Measurements from ENCODE around the gene FNDC4. TPM values are rescaled to one million over a fixed set of nuclear protein-coding genes. Genes with fewer than 3 reads are reported as not detected.

Gene FNDC4
- total and polyA plus RNA-seq, 2 experiments from 2014 or later: 20.2 to 24.2 TPM

GRCh38 chr2:27492557-27492956, 2.4 kb downstream of the FNDC4 start:
- no peaks in the 10 kb centered on the region for H3K9me2 ChIP-seq (ENCODE audit: insufficient read depth)
- no peak overlapping the region for H3K27ac ChIP-seq
- H3K27me3 ChIP-seq (replicated peaks; ENCODE audit: insufficient read depth): no peaks in the 10 kb centered on the region
- H3K4me2 ChIP-seq (ENCODE audit: unreplicated experiment): no peak overlapping the region
- peaks cover 5% of the 10 kb centered on the region; the same call in 1 of the 2 replicates for H3F3A ChIP-seq (ENCODE audit: insufficient read depth)
- H4K20me1 ChIP-seq (ENCODE audit: insufficient read depth): no peaks in the 10 kb centered on the region
- 83 to 89% methylated on average over 4 of the region's 4 CpGs for WGBS, 2 experiments (ENCODE audit: low coverage in 1 of 2, low lambda C conversion rate in 2 of 2, missing lambda C conversion rate in 2 of 2)
- TF ChIP-seq EZH2phosphoT487 (IDR thresholded peaks at IDR 0.05; ENCODE audit: insufficient read depth, low read depth) (no peak), EZH2 (IDR thresholded peaks at IDR 0.05; ENCODE audit: insufficient read depth, poor library complexity, severe bottlenecking) (no peak)
- no peak overlapping the region for H3K4me3 ChIP-seq
- H3K79me2 ChIP-seq (ENCODE audit: insufficient read depth): peaks cover 12% of the 10 kb centered on the region
- in situ Hi-C loops (cut with MboI): no loop called here
- no peaks in the 10 kb centered on the region for H3K36me3 ChIP-seq (ENCODE audit: low read depth)
- no peak for DNase-seq
- H3K4me1 ChIP-seq (ENCODE audit: insufficient read depth): peaks cover 20% of the 10 kb centered on the region
- H3K9me3 ChIP-seq (ENCODE audit: low read depth): no peaks in the 10 kb centered on the region
- H2AFZ ChIP-seq: no peak overlapping the region
- H3K9ac ChIP-seq: no peak overlapping the region

GRCh38 chr2:27489498-27490397, 5.3 kb downstream of the FNDC4 start, which contains the start of gene IFT172:
IFT172 (minus strand) TSS chr2:27489743; CDS start chr2:27489653, 90 bp downstream.
- Histone ChIP-seq H3K4me3 (peak within 1 kb of the TSS; percentile 90), H3K36me3 (ENCODE audit: low read depth) (no peaks in the 10 kb centered on the region), H3K9me3 (ENCODE audit: low read depth) (no peaks in the 10 kb centered on the region), H3F3A (ENCODE audit: insufficient read depth) (peaks cover 5% of the 10 kb centered on the region; the same call in 1 of the 2 replicates), H3K27ac (peak within 1 kb of the TSS; percentile 46), H2AFZ (peak within 1 kb of the TSS; percentile 97), H3K9me2 (ENCODE audit: insufficient read depth) (no peaks in the 10 kb centered on the region), H3K4me1 (ENCODE audit: insufficient read depth) (peaks cover 7% of the 10 kb centered on the region; the same call in 1 of the 2 replicates), H3K4me2 (ENCODE audit: unreplicated experiment) (peak within 1 kb of the TSS; percentile 88), H3K27me3 (replicated peaks; ENCODE audit: insufficient read depth) (no peaks in the 10 kb centered on the region), H4K20me1 (ENCODE audit: insufficient read depth) (no peaks in the 10 kb centered on the region), H3K9ac (peak within 1 kb of the TSS; percentile 85), H3K79me2 (ENCODE audit: insufficient read depth) (peaks cover 18% of the 10 kb centered on the region)
- WGBS, 2 experiments (ENCODE audit: low coverage in 1 of 2, low lambda C conversion rate in 2 of 2, missing lambda C conversion rate in 2 of 2): 5% methylated on average over 43 of the region's 43 CpGs
- peak; percentile 100 for DNase-seq
- in situ Hi-C loops (cut with MboI): no loop called here
- no peak for TF ChIP-seq EZH2 (IDR thresholded peaks at IDR 0.05; ENCODE audit: insufficient read depth, poor library complexity, severe bottlenecking)
- no peak for TF ChIP-seq EZH2phosphoT487 (IDR thresholded peaks at IDR 0.05; ENCODE audit: insufficient read depth, low read depth)

DNA sequence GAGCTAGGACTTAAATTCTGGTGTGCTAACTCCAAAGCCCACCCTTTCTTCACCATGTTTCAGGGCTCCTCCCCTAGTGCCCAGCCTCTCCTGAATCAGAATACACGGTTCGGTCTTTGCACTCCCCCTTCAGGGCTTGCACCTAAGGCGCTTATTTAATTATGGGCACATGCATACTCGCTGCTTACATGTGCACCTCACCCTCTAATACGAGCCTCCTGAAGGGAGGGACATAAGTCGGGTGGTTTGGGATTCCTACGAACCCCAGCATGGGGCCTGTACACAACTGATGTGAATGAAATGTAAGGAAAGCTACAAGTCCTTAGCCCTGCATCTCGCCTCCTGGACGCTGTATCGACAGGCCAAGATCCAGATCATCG, 5.9 kb downstream of the FNDC4 start:
- in situ Hi-C loops (cut with MboI): no loop called here
- TF ChIP-seq EZH2 (IDR thresholded peaks at IDR 0.05; ENCODE audit: insufficient read depth, poor library complexity, severe bottlenecking): no peak
- no peak for TF ChIP-seq EZH2phosphoT487 (IDR thresholded peaks at IDR 0.05; ENCODE audit: insufficient read depth, low read depth)
- 2 to 3% methylated on average over 11 of the region's 11 CpGs for WGBS, 2 experiments (ENCODE audit: low coverage in 1 of 2, low lambda C conversion rate in 2 of 2, missing lambda C conversion rate in 2 of 2)
- Histone ChIP-seq H3K4me3 (peak overlapping the region; percentile 90), H3K27me3 (replicated peaks; ENCODE audit: insufficient read depth) (no peaks in the 10 kb centered on the region), H3K4me2 (ENCODE audit: unreplicated experiment) (peak overlapping the region; percentile 88), H3F3A (ENCODE audit: insufficient read depth) (peaks cover 5% of the 10 kb centered on the region; the same call in 1 of the 2 replicates), H2AFZ (peak overlapping the region; percentile 97), H3K4me1 (ENCODE audit: insufficient read depth) (peaks cover 7% of the 10 kb centered on the region; the same call in 1 of the 2 replicates), H3K36me3 (ENCODE audit: low read depth) (no peaks in the 10 kb centered on the region), H3K9me2 (ENCODE audit: insufficient read depth) (no peaks in the 10 kb centered on the region), H3K79me2 (ENCODE audit: insufficient read depth) (peaks cover 18% of the 10 kb centered on the region), H3K9me3 (ENCODE audit: low read depth) (no peaks in the 10 kb centered on the region), H4K20me1 (ENCODE audit: insufficient read depth) (no peaks in the 10 kb centered on the region), H3K9ac (peak overlapping the region; percentile 85), H3K27ac (peak overlapping the region; percentile 46)
- peak; percentile 64 for DNase-seq

DNA sequence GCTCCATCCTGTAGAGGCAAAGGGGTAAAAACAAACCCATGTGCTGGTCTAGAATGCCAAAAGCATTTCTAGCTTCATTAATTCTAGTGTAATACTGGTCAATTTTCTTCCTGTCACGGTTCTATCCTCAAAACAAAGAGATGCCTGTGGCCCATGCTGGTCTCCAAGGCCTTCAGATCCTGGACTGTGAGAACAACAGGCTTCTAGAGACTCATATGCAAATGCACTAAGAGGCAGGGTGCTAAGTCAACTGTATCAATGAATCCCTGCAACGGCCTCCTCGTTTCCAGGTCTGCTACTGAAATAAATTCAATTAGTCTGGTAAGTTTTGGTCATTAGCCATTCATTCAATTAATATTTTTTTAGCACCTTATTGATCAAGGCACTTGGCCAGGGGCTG, 9.5 kb downstream of the FNDC4 start:
- Histone ChIP-seq H2AFZ (no peak overlapping the region), H3K27ac (no peak overlapping the region), H3K9me2 (ENCODE audit: insufficient read depth) (no peaks in the 10 kb centered on the region), H4K20me1 (ENCODE audit: insufficient read depth) (no peaks in the 10 kb centered on the region), H3K79me2 (ENCODE audit: insufficient read depth) (peaks cover 18% of the 10 kb centered on the region), H3K9me3 (ENCODE audit: low read depth) (no peaks in the 10 kb centered on the region), H3K36me3 (ENCODE audit: low read depth) (no peaks in the 10 kb centered on the region), H3F3A (ENCODE audit: insufficient read depth) (peaks cover 5% of the 10 kb centered on the region; the same call in 1 of the 2 replicates), H3K4me3 (no peak overlapping the region), H3K9ac (no peak overlapping the region), H3K4me2 (ENCODE audit: unreplicated experiment) (no peak overlapping the region), H3K27me3 (replicated peaks; ENCODE audit: insufficient read depth) (no peaks in the 10 kb centered on the region), H3K4me1 (ENCODE audit: insufficient read depth) (peaks cover 7% of the 10 kb centered on the region; the same call in 1 of the 2 replicates)
- in situ Hi-C loops (cut with MboI): no loop called here
- no peak for DNase-seq
- TF ChIP-seq EZH2phosphoT487 (IDR thresholded peaks at IDR 0.05; ENCODE audit: insufficient read depth, low read depth) (no peak), EZH2 (IDR thresholded peaks at IDR 0.05; ENCODE audit: insufficient read depth, poor library complexity, severe bottlenecking) (no peak)
- 39 to 42% methylated on average over 3 of the region's 3 CpGs for whole genome bisulfite sequencing, 2 experiments (ENCODE audit: low coverage in 1 of 2, low lambda C conversion rate in 2 of 2, missing lambda C conversion rate in 2 of 2)
